IPS DF 19.7 (cell line): ENCODE results near the gene TBCE.

Experiments used
- DNase-seq: peaks from one replicate; pipeline ENCODE4 v3.0.0-alpha.2; 2013; ENCODE audit warnings: low read depth, low spot score

The TBCE gene, protein sequence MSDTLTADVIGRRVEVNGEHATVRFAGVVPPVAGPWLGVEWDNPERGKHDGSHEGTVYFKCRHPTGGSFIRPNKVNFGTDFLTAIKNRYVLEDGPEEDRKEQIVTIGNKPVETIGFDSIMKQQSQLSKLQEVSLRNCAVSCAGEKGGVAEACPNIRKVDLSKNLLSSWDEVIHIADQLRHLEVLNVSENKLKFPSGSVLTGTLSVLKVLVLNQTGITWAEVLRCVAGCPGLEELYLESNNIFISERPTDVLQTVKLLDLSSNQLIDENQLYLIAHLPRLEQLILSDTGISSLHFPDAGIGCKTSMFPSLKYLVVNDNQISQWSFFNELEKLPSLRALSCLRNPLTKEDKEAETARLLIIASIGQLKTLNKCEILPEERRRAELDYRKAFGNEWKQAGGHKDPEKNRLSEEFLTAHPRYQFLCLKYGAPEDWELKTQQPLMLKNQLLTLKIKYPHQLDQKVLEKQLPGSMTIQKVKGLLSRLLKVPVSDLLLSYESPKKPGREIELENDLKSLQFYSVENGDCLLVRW

DNA sequence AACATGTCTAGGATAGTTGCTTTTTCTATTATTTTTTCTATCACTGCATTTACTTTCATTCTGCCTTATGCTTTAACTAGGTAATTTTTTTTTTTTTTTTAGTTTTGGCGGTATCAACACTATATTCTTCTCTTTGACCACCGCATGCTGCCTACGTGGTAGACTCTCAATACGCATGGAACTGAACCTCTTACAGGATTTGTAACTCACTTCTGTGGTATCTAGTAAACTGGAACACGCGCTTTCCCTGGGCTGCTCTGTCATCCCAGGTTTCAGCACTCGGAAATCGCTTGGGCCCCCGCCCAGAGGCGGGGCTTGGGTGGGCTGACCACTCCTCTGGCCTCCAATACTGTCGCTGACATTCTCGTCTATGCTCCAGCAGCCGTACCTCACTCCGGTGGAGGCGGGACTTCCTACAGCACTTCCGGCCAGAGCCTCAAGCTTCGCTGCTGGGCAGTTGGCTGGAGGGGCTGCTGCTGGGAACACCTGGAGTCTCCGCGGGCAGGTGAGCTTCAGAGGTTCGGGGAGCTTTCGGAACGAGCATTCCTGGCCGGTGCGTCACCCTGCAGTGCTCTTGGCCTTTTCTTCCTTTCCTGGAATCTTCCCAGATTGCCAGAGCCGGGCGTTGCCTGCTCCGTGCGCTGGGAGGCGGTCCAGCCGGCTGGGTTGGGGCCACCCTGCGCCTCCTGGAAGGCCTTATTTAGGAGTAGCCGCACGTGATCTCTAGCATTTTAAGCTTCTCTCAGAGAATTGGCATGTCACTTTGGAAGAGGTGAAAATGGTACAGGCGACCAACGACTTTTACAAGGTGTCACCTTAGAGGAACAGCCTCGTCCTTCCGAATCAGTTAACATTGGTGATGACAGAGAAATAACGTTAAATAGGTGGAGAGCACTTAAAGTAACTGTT, at the start of gene TBCE:
Gene TBCE, plus strand, starts transcription at position 428 of the 909 bp plus-strand sequence. CDS start 12,623 bp downstream, outside the sequence.
- DNase-seq = peak; percentile 98

DNA sequence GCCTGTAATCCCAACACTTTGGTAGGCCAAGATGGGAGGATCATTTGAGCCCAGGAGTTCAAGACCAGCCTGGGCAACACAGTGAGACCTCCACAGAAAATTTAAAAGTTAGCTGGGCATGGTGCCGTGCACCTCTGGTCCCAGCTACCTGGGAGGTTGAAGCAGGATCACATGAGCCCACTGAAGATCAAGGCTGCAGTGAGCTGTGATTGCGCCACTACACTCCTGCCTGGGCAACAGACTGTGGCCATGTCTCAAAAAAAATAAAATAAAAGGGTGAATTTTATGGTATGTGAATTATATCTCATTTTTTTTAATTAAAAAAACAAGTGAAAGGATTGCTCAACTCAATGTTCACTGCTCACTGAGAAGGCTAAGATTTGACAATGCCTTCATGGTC, 48.0 kb upstream of the TBCE start:
- no peak for DNase-seq

DNA sequence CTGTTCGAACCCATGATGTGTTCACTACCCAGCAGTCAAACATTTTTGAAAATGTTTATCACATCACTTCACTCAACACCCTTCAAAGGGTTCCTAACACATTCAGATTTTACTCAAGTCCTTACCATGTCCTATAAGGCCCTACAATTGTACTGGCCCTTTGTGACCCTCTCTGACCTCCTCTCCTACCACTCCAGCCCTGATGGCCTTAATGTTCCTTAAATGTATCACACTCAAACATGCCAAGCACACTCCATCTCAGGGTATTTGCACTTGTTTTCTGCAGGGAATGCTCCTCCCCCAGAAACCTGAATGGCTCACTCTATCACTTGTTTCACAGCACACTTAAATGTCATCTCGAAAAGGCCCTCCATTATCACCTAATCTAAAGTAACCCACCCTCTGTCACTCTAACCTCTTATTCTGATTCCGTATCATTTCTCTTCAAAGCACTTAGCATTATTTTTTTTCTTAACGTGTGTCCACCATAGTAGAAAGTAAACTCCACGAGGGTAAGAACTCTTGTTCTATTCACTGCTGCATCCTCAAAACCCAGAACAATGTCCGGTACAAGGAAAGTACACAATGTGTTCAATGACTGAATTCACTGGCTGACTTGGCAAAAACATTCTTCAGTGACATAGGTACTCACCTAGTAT, 46.6 kb upstream of the TBCE start:
- DNase-seq = no peak

DNA sequence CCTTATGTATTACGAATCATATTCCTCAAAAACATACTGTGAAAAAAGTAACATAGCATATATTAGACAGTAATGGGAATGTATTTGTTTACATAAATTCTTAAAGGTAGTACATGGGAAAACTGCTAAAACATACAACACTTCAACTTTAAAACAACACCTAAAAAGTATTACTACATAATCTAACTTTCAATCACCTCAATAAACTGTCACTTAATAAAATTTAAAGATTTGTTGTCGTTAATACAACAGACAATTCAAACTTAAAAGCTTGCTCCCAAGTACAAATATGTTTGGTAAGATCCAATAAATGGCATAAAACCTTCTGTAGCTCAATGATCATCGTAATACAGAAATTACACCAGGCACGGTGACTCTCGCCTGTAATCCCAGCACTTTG, 42.9 kb upstream of the TBCE start:
- no peak for DNase-seq

DNA sequence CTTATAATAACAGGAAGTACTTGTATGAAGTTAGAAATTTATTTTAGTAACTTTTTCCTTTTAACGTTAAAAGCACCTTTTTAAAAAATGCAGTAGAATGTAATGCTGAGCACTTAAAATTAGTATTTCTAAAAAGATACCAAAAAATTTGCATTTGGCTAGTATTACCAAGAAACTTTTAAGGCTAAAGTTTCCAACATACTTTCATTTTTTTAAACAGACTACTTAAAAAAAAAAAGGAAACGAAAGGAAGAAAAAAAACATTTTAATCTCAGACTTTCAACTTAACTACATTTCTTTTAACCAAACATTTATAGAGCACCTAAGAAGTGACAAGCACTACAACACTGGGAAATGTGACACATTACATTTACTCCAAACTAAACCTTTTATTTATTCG, 42.1 kb upstream of the TBCE start:
- no peak for DNase-seq

DNA sequence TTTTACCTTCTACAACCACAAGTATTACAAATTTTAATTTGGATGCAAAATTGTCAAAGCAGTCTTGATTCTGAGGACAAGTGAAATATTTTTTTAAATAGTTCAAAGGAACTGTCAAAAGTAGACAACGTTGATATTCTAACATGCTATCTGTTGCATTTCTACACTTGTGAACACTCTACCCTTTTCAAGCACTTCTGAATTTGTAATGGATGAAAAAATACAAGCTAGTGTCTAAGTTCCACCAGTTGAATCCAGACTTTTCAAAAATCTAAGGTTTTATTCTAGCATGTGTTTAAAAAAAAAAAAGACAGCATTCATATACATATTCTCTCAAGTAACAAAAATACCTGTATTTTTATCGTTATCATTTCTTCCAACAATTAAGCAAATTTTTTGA, 41.4 kb upstream of the TBCE start:
- no peak for DNase-seq

DNA sequence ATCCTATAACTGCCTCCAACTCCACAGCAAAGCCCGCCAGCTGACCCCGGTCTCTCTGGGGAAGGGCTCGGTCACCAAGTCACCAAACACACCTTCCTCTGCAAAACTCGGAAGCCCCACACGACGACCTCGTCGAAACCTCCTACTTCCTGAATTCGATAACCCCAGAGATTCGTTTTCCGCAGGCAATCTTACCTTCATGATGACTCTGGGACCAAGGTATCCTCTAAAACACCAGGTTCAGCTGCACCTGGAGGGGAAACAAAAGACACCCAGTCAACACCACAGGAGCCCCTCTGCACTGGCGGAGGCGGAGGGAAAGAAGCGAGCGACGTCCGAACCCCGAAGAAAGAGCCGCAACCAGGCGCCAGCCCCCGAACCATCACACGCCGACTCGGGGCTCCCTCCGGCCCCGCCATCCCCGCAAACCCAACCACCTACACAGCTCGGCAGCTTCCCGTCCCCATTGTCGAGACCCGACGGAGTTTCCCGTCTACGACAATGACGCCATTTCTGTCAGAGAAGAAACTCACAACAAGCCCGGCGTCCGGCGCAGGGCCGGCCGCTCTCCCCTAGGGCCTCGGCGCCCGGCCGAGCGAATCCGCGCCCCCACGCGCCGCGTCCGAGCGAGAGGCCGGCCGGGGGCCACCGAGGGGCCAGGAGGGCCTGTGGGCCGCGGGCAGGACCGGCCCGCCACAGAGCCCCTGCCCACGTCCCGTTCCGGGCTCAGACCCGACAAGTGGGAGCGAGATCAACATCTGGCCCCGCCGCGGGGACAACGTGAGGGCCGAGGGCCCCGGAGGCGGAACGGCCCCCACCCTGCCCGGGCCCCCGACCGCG, 40.3 kb upstream of the TBCE start:
- DNase-seq = no peak

DNA sequence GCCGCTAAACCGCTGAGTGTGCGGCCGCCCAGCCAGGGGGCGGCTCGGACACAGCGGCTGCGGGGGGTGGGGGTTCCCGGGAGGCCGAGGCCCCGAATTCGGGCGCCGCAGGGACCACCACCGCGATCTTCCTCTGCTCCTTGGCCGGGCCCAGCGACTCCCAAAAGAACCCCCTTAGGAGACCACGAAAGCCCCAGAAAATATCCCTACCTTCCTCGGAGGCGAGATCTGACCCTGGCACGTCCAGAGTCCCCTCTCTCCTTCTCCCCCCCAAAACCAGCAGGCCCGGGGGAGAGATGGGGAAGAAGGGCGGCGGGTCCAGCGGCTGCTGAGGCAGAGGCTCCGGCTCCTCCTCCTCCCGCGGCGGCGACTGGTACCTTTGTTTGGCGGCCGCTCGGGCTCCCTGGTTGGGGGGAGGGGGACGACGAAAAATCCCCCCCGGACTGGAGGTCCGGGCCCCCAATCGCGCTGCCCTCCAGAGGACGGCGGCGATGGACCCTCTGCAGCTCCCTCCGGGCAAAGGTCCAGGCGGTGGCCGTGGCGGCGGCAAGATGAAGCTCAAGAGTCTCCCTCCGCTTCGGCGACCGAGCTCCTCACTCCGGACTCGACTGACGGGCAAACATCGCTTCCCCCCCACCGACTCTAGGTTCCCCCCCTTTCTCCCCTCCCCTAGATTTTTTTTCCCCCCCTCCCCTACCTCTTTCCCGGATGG, 39.5 kb upstream of the TBCE start, which contains the start of gene ARID4B:
Gene ARID4B, minus strand, starts transcription at position 621 of the 712 bp plus-strand sequence. CDS start 1,260 bp downstream, outside the sequence.
- no peak for DNase-seq

DNA sequence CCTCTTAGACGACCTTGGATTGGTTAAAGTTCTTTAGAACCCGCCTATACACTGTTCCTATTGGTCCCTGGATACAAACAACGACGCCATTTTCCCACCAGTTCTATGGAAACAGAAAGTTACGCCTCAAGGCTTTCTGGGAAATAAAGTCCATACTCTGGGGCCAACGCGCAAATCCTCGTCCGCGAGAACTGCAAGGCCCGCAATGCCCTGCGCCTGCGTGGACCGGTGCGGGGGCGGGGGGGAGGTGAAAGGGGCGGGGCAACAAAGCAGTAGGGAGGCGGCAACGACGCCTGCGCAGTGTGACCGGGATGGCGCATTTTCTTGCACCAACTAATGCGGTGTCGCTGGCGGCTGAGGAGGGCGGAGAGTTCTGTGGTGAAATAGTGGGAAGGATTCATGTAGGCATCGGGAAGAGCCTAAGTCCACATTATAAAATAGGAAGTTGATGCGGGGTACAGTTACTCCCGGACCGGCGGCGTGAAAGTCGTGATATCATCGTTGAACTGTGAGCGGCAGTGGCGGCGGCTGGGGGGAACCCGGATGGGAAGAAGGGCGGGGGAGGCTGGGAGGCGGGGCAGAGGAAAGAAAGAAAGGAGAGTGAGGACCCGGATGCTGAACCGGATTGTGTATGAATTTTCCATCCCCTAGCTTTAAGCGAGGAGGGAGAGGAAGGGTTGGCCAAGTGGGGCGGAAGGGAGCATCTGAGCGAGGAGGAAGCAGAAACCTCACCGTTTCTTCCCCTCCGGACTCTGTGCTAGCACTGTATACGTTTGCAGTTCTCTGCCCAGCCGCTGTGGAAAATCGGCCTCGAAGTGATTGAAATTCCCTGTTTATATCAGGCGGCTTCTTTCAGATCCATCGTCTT, 38.7 kb upstream of the TBCE start, which contains the start of gene GGPS1:
Gene GGPS1, plus strand, starts transcription at position 300 of the 868 bp plus-strand sequence. CDS start 6,695 bp downstream, outside the sequence.
- peak; percentile 99 for DNase-seq

DNA sequence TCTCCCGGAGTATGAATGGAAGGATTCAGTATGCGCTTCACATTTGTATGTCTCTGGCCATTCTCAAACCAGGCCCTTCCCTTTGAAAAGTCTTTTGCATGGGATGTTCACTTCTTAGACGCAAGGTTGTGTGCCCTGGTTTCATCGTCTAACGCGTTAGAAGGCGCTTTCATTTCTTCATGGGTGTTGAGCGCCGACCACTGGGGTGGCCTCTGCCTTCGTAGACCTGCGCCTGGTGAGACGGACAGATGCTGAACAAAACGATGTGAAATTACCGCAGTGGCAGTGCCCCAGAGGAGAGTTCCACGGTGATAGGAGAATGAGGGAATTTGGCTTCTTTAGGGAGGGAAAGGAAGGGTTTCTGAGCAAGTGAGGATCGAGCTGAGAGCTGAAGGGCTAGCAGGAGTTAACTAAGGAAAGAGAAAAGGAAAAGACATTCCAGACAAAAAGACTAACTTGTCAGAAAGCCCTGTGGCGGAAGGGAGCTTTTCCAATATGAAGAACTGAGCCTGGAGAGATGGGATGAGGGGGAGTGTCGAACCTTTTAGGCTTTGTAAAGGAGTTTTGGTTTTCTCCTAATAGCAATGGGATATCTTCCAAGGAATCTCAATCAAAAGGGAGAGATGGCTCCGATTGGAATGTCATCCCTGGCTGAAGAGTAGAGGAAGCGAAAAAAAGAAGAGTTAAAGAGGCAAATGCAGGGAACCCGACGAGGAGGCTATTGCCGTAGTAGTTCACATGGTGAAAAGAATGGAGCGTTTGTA, 37.9 kb upstream of the TBCE start:
- DNase-seq = no peak

DNA sequence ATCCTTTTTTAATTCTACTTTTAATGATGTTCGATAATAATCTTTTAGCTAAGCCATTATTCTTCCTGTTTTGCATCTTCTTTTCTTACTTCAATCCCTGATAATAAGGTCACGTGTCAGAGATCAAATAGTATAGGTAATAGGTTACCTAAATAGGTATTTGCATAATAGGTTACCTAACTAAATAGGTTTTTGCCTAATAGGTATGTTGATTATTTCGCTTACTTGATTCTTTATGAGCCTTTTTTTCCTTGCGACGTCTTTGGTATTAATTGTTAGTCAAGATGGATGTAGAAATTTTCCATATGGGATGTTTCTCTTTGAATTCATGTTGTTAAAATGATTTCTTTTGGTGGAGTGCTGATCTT, 36.3 kb upstream of the TBCE start:
- DNase-seq = no peak

DNA sequence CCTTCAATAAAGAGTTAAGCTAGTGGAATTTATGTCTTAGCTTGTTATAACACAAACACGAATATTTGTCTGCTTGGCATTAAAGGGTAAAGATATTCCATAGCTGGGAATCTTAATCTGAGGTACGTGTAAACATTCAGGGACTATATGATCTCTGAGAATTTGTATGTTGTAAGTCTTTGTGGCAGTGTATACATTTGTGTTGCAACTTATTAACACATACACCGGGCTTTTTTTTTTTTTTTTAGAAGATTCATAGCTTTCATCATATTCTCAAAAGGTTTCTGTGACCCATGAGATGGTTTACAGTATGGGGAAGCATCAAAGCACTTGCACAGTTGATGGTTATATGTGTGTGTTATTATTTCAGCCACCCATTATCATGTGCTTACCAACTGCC, 35.8 kb upstream of the TBCE start:
- DNase-seq = no peak

DNA sequence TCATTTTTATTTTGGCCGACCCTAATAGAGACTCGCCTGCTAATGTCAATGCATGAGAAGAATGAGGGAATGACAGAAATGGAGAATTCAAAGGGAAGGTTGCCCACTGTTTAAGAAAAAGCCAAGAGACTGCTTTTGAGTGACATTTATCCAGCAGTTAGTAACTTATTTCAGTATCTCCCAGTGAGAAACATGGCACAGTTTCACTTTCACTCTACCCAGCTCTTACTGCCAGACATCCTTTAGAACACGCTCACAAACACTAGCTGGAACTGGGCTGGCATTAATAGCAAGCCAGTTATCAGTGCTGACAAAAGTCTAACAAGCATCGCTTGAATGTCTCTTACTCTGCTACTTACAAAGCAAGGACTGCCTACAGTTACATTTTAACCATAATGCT, 30.3 kb upstream of the TBCE start:
- DNase-seq = no peak

DNA sequence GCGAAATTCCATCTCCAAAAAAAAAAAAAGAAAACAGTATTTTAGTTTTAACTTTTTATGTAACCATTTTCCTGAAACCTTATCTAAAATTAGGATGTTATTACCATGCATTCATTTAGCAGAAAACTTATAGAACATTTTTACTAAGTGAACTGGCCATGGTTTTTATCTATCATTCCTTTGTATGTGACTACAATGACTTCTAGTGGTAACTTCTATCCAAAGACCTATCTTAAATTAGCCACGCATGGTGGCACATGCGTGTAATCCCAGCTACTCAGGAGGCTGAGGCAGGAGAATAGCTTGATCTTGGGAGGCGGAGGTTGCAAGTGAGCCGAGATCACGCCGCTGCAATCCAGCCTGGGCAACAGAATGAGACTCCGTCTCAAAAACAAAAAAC, 27.5 kb upstream of the TBCE start:
- DNase-seq = no peak

DNA sequence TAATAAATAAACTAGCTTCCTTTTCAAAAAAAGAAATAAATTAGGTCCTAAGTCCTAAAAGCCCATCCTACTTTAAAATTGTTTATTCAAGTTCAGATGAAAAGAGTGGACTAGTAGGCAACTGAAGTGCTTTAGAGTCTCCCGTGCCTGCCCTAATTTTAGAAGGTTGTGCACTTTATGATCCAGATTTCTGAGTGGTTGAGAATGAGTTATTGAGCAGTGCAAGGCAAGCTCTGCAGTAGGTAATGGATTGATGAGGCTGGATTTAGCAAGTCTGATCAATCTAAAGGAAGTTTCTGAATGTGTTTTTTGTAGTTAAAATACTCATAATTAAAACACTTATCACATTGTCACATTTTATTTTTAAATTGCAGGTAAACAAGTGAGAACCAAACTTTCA, 25.9 kb upstream of the TBCE start:
- DNase-seq = no peak

DNA sequence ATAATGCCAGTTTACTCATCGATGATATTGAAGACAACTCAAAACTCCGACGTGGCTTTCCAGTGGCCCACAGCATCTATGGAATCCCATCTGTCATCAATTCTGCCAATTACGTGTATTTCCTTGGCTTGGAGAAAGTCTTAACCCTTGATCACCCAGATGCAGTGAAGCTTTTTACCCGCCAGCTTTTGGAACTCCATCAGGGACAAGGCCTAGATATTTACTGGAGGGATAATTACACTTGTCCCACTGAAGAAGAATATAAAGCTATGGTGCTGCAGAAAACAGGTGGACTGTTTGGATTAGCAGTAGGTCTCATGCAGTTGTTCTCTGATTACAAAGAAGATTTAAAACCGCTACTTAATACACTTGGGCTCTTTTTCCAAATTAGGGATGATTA, 25.2 kb upstream of the TBCE start:
- DNase-seq = no peak

DNA sequence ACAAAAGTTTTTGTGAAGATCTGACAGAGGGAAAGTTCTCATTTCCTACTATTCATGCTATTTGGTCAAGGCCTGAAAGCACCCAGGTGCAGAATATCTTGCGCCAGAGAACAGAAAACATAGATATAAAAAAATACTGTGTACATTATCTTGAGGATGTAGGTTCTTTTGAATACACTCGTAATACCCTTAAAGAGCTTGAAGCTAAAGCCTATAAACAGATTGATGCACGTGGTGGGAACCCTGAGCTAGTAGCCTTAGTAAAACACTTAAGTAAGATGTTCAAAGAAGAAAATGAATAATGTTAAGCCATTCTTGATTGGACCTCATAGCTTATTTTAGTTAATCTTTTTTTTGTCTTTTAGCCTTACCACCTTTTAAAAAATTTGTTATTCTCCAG, 24.8 kb upstream of the TBCE start:
- no peak for DNase-seq

DNA sequence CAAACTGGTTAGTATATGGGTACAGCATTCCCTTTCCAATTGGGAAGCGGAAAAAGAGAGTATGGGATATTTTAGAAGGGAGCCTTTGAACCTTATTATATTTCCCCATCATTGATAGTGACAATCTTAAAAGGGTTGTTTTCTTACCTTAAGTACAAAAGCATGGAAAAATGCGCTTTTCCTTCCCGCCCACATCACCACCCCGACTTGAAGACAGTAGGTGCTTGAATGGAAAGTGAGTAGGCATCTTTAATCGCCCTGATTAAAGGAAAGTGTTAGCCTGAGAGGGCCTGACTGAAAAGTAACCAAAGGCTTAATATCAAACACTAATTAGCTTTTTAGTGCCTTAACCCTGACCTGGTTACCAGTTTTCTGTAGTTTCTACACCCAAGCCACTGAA, 23.5 kb upstream of the TBCE start:
- no peak for DNase-seq
